ENCODE data around the gene SMARCD1. TPM values are rescaled to one million over a fixed set of nuclear protein-coding genes. Genes with fewer than 3 reads are reported as not detected.

The SMARCD1 gene
- total and polyA plus RNA-seq, 7 donors: 11.7 to 21.1 (median 16.4) TPM

GRCh38 chr12:50101663-50102062 lies 16.5 kb downstream of the SMARCD1 start:
- DNase-seq (no peak), ATAC-seq (no peak)
- Histone ChIP-seq H3K27me3 (ENCODE audit: insufficient read depth in 3 of 3, low read length in 2 of 3) (no peaks in the 10 kb centered on the region), H3K9me3 (no peaks in the 10 kb centered on the region), H3K4me1 (peaks cover 19% of the 10 kb centered on the region), H3K4me3 (no peak overlapping the region), H3K27ac (no peak overlapping the region), H3K36me3 (ENCODE audit: insufficient read depth in 1 of 2, low read depth in 1 of 2) (peaks cover 13 to 48% of the 10 kb centered on the region in 2 donors)
- WGBS, 3 donors: 64 to 70% (median 68%) methylated on average over 3 of the region's 3 CpGs
- peak; percentile 36 for TF ChIP-seq CTCF (IDR thresholded peaks at IDR 0.05)
- intact Hi-C loops (cut with DNase I): no loop called here

GRCh38 chr12:50102131-50102531 lies 17.0 kb downstream of the SMARCD1 start:
- no peak for DNase-seq
- H3K4me3 ChIP-seq: no peak overlapping the region
- intact Hi-C loops (cut with DNase I): no loop called here
- H3K4me1 ChIP-seq: peaks cover 24% of the 10 kb centered on the region
- H3K27ac ChIP-seq: no peak overlapping the region
- no peaks in the 10 kb centered on the region for H3K9me3 ChIP-seq
- TF ChIP-seq CTCF (IDR thresholded peaks at IDR 0.05): no peak
- no peaks in the 10 kb centered on the region for H3K27me3 ChIP-seq (ENCODE audit: insufficient read depth in 3 of 3, low read length in 2 of 3)
- WGBS, 3 donors: 56 to 68% (median 57%) methylated on average over 2 of the region's 2 CpGs
- no peak for ATAC-seq
- peaks cover 10 to 48% of the 10 kb centered on the region in 2 donors for H3K36me3 ChIP-seq (ENCODE audit: insufficient read depth in 1 of 2, low read depth in 1 of 2)

- intact Hi-C loops (cut with DNase I): no loop called here
- ATAC-seq (peak in 2 of 4 donors; percentile 13 to 27), DNase-seq (peak; percentile 34 to 67)
- H3K4me1 ChIP-seq: peaks cover 25% of the 10 kb centered on the region
- H3K27me3 ChIP-seq (ENCODE audit: insufficient read depth in 3 of 3, low read length in 2 of 3): no peaks in the 10 kb centered on the region
- TF ChIP-seq CTCF (IDR thresholded peaks at IDR 0.05): no peak
- peaks cover 10 to 48% of the 10 kb centered on the region in 2 donors for H3K36me3 ChIP-seq (ENCODE audit: insufficient read depth in 1 of 2, low read depth in 1 of 2)
- 46 to 57% (median 47%) methylated on average over 8 of the region's 8 CpGs for WGBS, 3 donors
- no peaks in the 10 kb centered on the region for H3K9me3 ChIP-seq
- no peak overlapping the region for H3K4me3 ChIP-seq
- peak overlapping the region; percentile 79 for H3K27ac ChIP-seq
Measured at GRCh38 chr12:50102646-50103309, 17.6 kb downstream of the SMARCD1 start.

- peak overlapping the region; percentile 67 for H3K4me3 ChIP-seq
- peaks cover 31% of the 10 kb centered on the region for H3K4me1 ChIP-seq
- ATAC-seq (no peak), DNase-seq (no peak)
- no peak for TF ChIP-seq CTCF (IDR thresholded peaks at IDR 0.05)
- intact Hi-C loops (cut with DNase I): no loop called here
- no peaks in the 10 kb centered on the region for H3K9me3 ChIP-seq
- H3K36me3 ChIP-seq (ENCODE audit: insufficient read depth in 1 of 2, low read depth in 1 of 2): peaks cover 9 to 48% of the 10 kb centered on the region in 2 donors
- 90 to 94% (median 91%) methylated on average over 2 of the region's 2 CpGs for WGBS, 3 donors
- H3K27me3 ChIP-seq (ENCODE audit: insufficient read depth in 3 of 3, low read length in 2 of 3): no peaks in the 10 kb centered on the region
- H3K27ac ChIP-seq: peak overlapping the region; percentile 79
Measured at GRCh38 chr12:50103351-50103750, 18.2 kb downstream of the SMARCD1 start.
